SIG-M5 treated with dmso at 0.1 percent for 504 hours (cell line): ENCODE measurements around the gene STOML3.
"Not testable (repeated sequence)": the region's sequence is repeated elsewhere in the genome, so short reads cannot be mapped to it uniquely, and the experiment has no call there.

Experiments used
- DNase-seq: peaks from one replicate; lab custom pipeline; 2025; ENCODE audit not compliant: unreplicated experiment; lab: John Stamatoyannopoulos, UW

Gene STOML3

GRCh38 chr13:38990693-38991092, at the start of gene STOML3:
Gene STOML3, minus strand, starts transcription at chr13:38990831. Its CDS starts 110 bp downstream, at chr13:38990721.
- no peak for DNase-seq

- DNase-seq: peak; percentile 56
These were observed 49.6 kb upstream of the STOML3 start for GRCh38 chr13:39040206-39040605.

GRCh38 chr13:39039041-39039440, 48.4 kb upstream of the STOML3 start:
- peak; percentile 52 for DNase-seq

- DNase-seq: peak; percentile 70
These were observed 48.0 kb upstream of the STOML3 start for GRCh38 chr13:39038569-39039030.

- DNase-seq: peak; percentile 93
These were observed 47.4 kb upstream of the STOML3 start, which contains the start of the genes NHLRC3 and PROSER1 for GRCh38 chr13:39037880-39038568. Gene NHLRC3, plus strand, starts transcription at chr13:39038456. Its CDS starts 184 bp downstream, at chr13:39038640. Gene PROSER1, minus strand, starts transcription at chr13:39038089. Its CDS starts 847 bp downstream, at chr13:39037242.

GRCh38 chr13:39037410-39037879, 46.8 kb upstream of the STOML3 start:
- DNase-seq: peak; percentile 36

- DNase-seq: peak; percentile 26
These were observed 45.6 kb upstream of the STOML3 start for GRCh38 chr13:39036212-39036611.

GRCh38 chr13:39035799-39036198, 45.2 kb upstream of the STOML3 start:
- peak; percentile 6 for DNase-seq

- DNase-seq: no peak
These were observed 44.6 kb upstream of the STOML3 start for GRCh38 chr13:39035204-39035603.

GRCh38 chr13:39034085-39034484, 43.5 kb upstream of the STOML3 start:
- DNase-seq: no peak

GRCh38 chr13:39032150-39032549, 41.5 kb upstream of the STOML3 start:
- no peak for DNase-seq

- DNase-seq: no peak
These were observed 34.8 kb upstream of the STOML3 start for GRCh38 chr13:39025433-39025839.

- peak; percentile 38 for DNase-seq
These were observed 33.1 kb upstream of the STOML3 start for GRCh38 chr13:39023761-39024160.

GRCh38 chr13:39023316-39023715, 32.7 kb upstream of the STOML3 start:
- DNase-seq: no peak

- no peak for DNase-seq
These were observed 30.3 kb upstream of the STOML3 start for GRCh38 chr13:39020853-39021462.

GRCh38 chr13:39016787-39017186, 26.2 kb upstream of the STOML3 start:
- peak; percentile 35 for DNase-seq

- DNase-seq: no peak
These were observed 25.5 kb upstream of the STOML3 start for GRCh38 chr13:39016087-39016486.

GRCh38 chr13:39013462-39013861, 22.8 kb upstream of the STOML3 start:
- DNase-seq: no peak

- DNase-seq: no peak
These were observed 22.0 kb upstream of the STOML3 start for GRCh38 chr13:39012608-39013007.

- DNase-seq: not testable (repeated sequence)
These were observed 15.9 kb upstream of the STOML3 start for GRCh38 chr13:39006371-39007111.

GRCh38 chr13:38998739-38999138, 8.1 kb upstream of the STOML3 start:
- DNase-seq: no peak
